CD4-positive, alpha-beta T cell (primary cell): Measurements from ENCODE around the gene STK11. TPM values are rescaled to one million over a fixed set of nuclear protein-coding genes. Genes with fewer than 3 reads are reported as not detected.

Source experiments
- ATAC-seq: fragments of 200-7000 bp; cut with Tn5 transposase; one replicate; pipeline ENCODE4 v1.10.0; 2022; ENCODE audit warnings: mild to moderate bottlenecking; ENCODE audit not compliant: poor library complexity
- CTCF ChIA-PET: fragments of 350-600 bp; sonication (Branson Sonifier 250); formaldehyde crosslinking; loops from one replicate; lab custom pipeline; 2021; ENCODE audit warnings: antibody characterized with exemption, inconsistent platforms; lab: Charles Lee
- POLR2A ChIA-PET: fragments of 350-600 bp; sonication (Branson Sonifier 250); formaldehyde crosslinking; loops from one replicate; lab custom pipeline; 2021; ENCODE audit warnings: antibody characterized with exemption, inconsistent platforms; lab: Charles Lee
- DNase-seq, 14 experiments: peaks; one replicate each; pipeline ENCODE4 v3.0.0-alpha.2; 2013 to 2020; ENCODE audit warnings: mixed read lengths in 2 of 14
- H3K27ac ChIP-seq, 2 donors: one replicate each; pipeline versions ENCODE4 v1.5.1 to v1.7.0; 2013; ENCODE audit warnings: low read length in 2 of 2, low read depth in 1 of 2, mild to moderate bottlenecking in 1 of 2
- H3K27me3 ChIP-seq, 2 experiments: 1 replicate in 1 of 2; 2 replicates in 1 of 2; pipeline versions ENCODE4 v1.6.1 to v1.7.0; 2013; ENCODE audit warnings: low read length in 2 of 2, control low read depth in 1 of 2, mild to moderate bottlenecking in 1 of 2, moderate library complexity in 1 of 2; ENCODE audit not compliant: insufficient read depth in 2 of 2, control insufficient read depth in 1 of 2
- H3K36me3 ChIP-seq: one replicate; pipeline ENCODE4 v1.6.1; 2013; ENCODE audit warnings: low read length, control low read depth; ENCODE audit not compliant: insufficient read depth
- H3K4me1 ChIP-seq: one replicate; pipeline ENCODE4 v1.6.1; 2013; ENCODE audit warnings: low read length, control low read depth; ENCODE audit not compliant: insufficient read depth
- H3K4me3 ChIP-seq: one replicate; pipeline ENCODE4 v1.5.1; 2013; ENCODE audit warnings: mild to moderate bottlenecking, low read length, moderate library complexity
- H3K9me3 ChIP-seq, 2 experiments: 1 replicate in 1 of 2; 2 replicates in 1 of 2; pipeline versions ENCODE4 v1.6.1 to v1.7.0; 2013; ENCODE audit warnings: low read length in 2 of 2, mild to moderate bottlenecking in 2 of 2, control low read depth in 1 of 2, moderate library complexity in 1 of 2; ENCODE audit not compliant: control insufficient read depth in 1 of 2, insufficient read depth in 1 of 2
- H3K27ac Mint-ChIP-seq: one replicate; pipeline ENCODE4 v1.8.0; 2020; ENCODE audit warnings: mixed read lengths
- H3K27me3 Mint-ChIP-seq: one replicate; pipeline ENCODE4 v1.8.0; 2021; ENCODE audit warnings: mixed read lengths
- H3K36me3 Mint-ChIP-seq: one replicate; pipeline ENCODE4 v1.8.0; 2021; ENCODE audit warnings: low read depth, mixed read lengths
- H3K4me1 Mint-ChIP-seq: one replicate; pipeline ENCODE4 v1.8.0; 2021; ENCODE audit warnings: low read depth, mixed read lengths
- H3K4me3 Mint-ChIP-seq: one replicate; pipeline ENCODE4 v1.8.0; 2020; ENCODE audit warnings: mild to moderate bottlenecking, mixed read lengths
- H3K9me3 Mint-ChIP-seq: one replicate; pipeline ENCODE4 v1.8.0; 2020; ENCODE audit warnings: mixed read lengths
- CTCF ChIP-seq: fragments of 200-600 bp; IDR thresholded peaks from one replicate; pipeline ENCODE4 v1.8.0; 2022; ENCODE audit warnings: antibody characterized with exemption, mild to moderate bottlenecking
- intact Hi-C, 2 experiments: fragments of 100-400 bp; cut with DNase I in 1 of 2; cut with micrococcal nuclease in 1 of 2; formaldehyde crosslinking; loops; one replicate each; pipeline versions ENCODE4 v1.15.1 to v1.9.0; 2023 to 2025; cut with DNase I, micrococcal nuclease
- polyA plus RNA-seq, 2 donors: library from polyadenylated mRNA; unstranded; fragments of 120-200 nt; gene quantifications; one replicate each; pipeline ENCODE4 v1.2.1, GENCODE V29; 2013
- total RNA-seq, 174 experiments: library from RNA in 2 of 174; stranded (reverse) in 2 of 174; gene quantifications; one replicate each; pipeline ENCODE4 v1.2.3 and lab custom pipeline; 2021 to 2026

STK11 gene
- total RNA-seq (10 to 100 TPM; 49.7 to 53.0 TPM), total RNA-seq (lab: John Stamatoyannopoulos, UW) (39.1 to 189 (median 97.9) reads per million in 172 experiments)
- polyA plus RNA-seq (2013, experiment 1 of 2) = 63.7 TPM
- 69.1 TPM for polyA plus RNA-seq (2013, experiment 2 of 2)

DNA sequence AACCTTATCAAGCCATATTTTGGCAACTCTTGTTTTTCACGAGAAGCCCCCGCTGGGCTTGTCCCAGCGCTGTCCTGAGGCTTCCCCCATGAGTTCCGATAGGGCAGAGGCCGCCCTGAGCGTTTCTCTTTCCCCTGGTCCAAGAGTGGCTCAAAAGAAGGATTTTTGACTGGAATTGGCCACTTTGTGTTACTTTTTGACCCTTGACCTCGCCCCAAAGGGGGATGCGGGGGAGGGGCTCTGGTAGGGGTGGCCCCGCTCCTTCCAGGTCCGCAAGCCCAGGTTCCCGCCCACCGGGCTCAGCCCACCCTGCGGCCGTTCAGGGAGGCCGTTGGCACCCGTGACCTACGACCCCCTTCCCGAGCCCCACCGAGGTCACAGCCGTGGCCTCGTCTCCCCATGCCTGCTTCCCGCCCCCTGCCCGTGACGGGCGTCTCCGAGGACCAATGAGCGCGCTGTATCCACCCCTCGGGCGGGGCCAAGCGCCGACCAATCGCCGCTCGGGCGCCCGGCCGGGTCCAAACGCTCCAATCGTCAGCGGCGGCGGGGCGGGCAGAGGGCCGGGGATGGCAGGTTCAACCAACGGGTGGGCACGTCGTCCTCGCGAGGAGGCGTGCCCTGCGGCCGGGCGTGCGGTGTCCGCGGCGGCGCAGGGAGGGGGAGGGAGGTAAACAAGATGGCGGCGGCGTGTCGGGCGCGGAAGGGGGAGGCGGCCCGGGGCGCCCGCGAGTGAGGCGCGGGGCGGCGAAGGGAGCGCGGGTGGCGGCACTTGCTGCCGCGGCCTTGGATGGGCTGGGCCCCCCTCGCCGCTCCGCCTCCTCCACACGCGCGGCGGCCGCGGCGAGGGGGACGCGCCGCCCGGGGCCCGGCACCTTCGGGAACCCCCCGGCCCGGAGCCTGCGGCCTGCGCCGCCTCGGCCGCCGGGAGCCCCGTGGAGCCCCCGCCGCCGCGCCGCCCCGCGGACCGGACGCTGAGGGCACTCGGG lies at the start of gene STK11:
STK11 (plus strand) TSS at position 665 of the 986 bp plus-strand sequence. CDS start 1,136 bp downstream, outside the sequence.
- peaks cover 13% of the 10 kb centered on the region for H3K36me3 Mint-ChIP-seq
- CTCF ChIA-PET = interaction anchor here (2.6 kb wide), 1 partner anchor 92 kb away, joined by 9 read pairs; no protein-coding TSS in a partner anchor
- no peaks in the 10 kb centered on the region for H3K9me3 Mint-ChIP-seq
- Histone ChIP-seq H3K27me3 (no peaks in the 10 kb centered on the region), H3K4me1 (peaks cover 67% of the 10 kb centered on the region), H3K4me3 (peak within 1 kb of the TSS; percentile 88), H3K27ac (peak within 1 kb of the TSS; percentile 48 to 64), H3K9me3 (no peaks in the 10 kb centered on the region), H3K36me3 (peaks cover 6% of the 10 kb centered on the region)
- no peak for TF ChIP-seq CTCF
- peak within 1 kb of the TSS; percentile 93 for H3K27ac Mint-ChIP-seq
- peak within 1 kb of the TSS; percentile 98 for H3K4me3 Mint-ChIP-seq
- no peaks in the 10 kb centered on the region for H3K27me3 Mint-ChIP-seq
- ATAC-seq = peak; percentile 92
- DNase-seq = peak; percentile 98 to 100 (median 99)
- POLR2A ChIA-PET = interaction anchor here (1.1 to 2.5 kb wide), 2 partner anchors 75 to 117 kb away, joined by 4 to 15 read pairs; no protein-coding TSS in a partner anchor
- intact Hi-C loops = no loop called here
- H3K4me1 Mint-ChIP-seq = peaks cover 31% of the 10 kb centered on the region

- DNase-seq (no peak), ATAC-seq (no peak)
- H3K36me3 ChIP-seq = peaks cover 41% of the 10 kb centered on the region
- peaks cover 9% of the 10 kb centered on the region for H3K4me1 ChIP-seq
- H3K27ac ChIP-seq = no peak overlapping the region
- no peak overlapping the region for H3K4me3 ChIP-seq
- Mint-ChIP-seq H3K27me3 (no peaks in the 10 kb centered on the region), H3K27ac (no peak overlapping the region), H3K9me3 (no peaks in the 10 kb centered on the region), H3K4me1 (no peaks in the 10 kb centered on the region), H3K36me3 (peaks cover 6% of the 10 kb centered on the region), H3K4me3 (no peak overlapping the region)
- TF ChIP-seq CTCF = no peak
- no peaks in the 10 kb centered on the region for H3K27me3 ChIP-seq
- intact Hi-C loops = no loop called here
- H3K9me3 ChIP-seq = no peaks in the 10 kb centered on the region
- ChIA-PET CTCF (no interaction called here), POLR2A (no interaction called here)
Observed at GRCh38 chr19:1156305-1156801, 49.2 kb upstream of the STK11 start.

DNA sequence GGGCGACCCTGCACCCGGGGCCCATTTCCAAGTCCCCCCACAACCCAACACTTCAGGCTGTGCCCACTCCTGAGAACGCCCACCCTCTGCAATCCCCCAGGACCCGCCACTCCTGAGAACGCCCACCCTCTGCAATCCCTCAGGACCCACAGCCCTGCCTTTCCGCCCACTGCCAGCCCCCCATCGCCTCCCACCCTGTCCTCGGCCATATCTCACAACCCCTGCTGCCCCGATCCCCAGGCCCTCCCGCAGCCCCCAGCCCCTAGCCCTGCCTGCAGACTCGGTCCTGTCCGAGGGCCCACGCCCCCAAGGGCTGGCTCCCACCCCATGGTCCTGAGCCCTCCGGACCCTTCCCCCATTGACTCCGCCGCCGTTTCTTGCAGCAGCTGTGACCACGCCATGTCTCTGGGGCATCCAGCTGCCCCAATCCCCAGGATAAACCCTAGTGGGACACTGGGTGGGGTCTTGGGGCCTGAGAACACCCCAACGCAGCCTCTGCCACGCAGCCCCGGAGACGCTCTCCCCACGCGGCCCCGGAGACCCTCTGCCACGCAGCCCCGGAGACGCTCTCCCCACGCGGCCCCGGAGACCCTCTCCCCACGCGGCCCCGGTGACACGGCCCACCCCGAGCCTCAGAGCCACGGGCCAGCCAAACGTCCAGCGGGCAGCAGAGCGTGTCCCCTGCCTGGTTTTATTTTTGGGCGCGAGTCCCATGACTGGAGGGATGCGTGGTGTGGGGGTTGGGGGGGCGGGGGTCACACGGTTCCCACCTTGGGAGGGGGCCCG lies 48.6 kb upstream of the STK11 start:
- TF ChIP-seq CTCF = no peak
- ATAC-seq (no peak), DNase-seq (no peak)
- Histone ChIP-seq H3K27me3 (no peaks in the 10 kb centered on the region), H3K9me3 (no peaks in the 10 kb centered on the region), H3K36me3 (peaks cover 37% of the 10 kb centered on the region), H3K27ac (no peak overlapping the region), H3K4me3 (no peak overlapping the region), H3K4me1 (peaks cover 9% of the 10 kb centered on the region)
- intact Hi-C loops = no loop called here
- ChIA-PET POLR2A (no interaction called here), CTCF (no interaction called here)
- H3K9me3 Mint-ChIP-seq = no peaks in the 10 kb centered on the region
- H3K27me3 Mint-ChIP-seq = no peaks in the 10 kb centered on the region
- no peak overlapping the region for H3K27ac Mint-ChIP-seq
- no peaks in the 10 kb centered on the region for H3K4me1 Mint-ChIP-seq
- H3K36me3 Mint-ChIP-seq = peaks cover 4% of the 10 kb centered on the region
- H3K4me3 Mint-ChIP-seq = no peak overlapping the region
